ENCODE measurements around the gene LHX4. TPM values are rescaled to one million over a fixed set of nuclear protein-coding genes. Genes with fewer than 3 reads are reported as not detected.

Gene LHX4
- total and polyA plus RNA-seq, 2 of the 8 experiments (the other 6 are each of a cell fraction or from before 2014, with no cell fraction given) = 0.85 to 4.9 TPM

GRCh38 chr1:180290265-180291001 lies 60.4 kb downstream of the LHX4 start (continued):
- TF ChIP-seq BRCA1 (IDR thresholded peaks at IDR 0.05; ENCODE audit: low read depth, low read length) (no peak), PHF8 (conservative IDR thresholded peaks at IDR 0.05; ENCODE audit: low read depth, low read length) (no peak), RAD21 (IDR thresholded peaks at IDR 0.05 in 1 of 2, conservative IDR thresholded peaks at IDR 0.05 in 1 of 2; ENCODE audit: low read depth in 2 of 2, low read length in 2 of 2) (no peak), SIN3A (conservative IDR thresholded peaks at IDR 0.05 in 1 of 2, IDR thresholded peaks at IDR 0.05 in 1 of 2; ENCODE audit: low read depth in 1 of 2, low read length in 2 of 2) (no peak), POLR2AphosphoS5 (IDR thresholded peaks at IDR 0.05; ENCODE audit: low read depth, low read length) (no peak)

All from H1 (cell line).